Mucosa of stomach (tissue), 1 donor: ENCODE results near the gene LIPC.

Experiments used
- H3K27me3 ChIP-seq: one replicate; pipeline ENCODE4 v1.7.0; 2013; ENCODE audit warnings: mild to moderate bottlenecking, low read length; ENCODE audit not compliant: control insufficient read depth, insufficient read depth
- H3K36me3 ChIP-seq: one replicate; pipeline ENCODE4 v1.7.0; 2013; ENCODE audit warnings: low read length; ENCODE audit not compliant: control insufficient read depth, insufficient read depth
- H3K4me1 ChIP-seq: one replicate; pipeline ENCODE4 v1.7.0; 2013; ENCODE audit warnings: mild to moderate bottlenecking, low read length; ENCODE audit not compliant: control insufficient read depth, insufficient read depth
- H3K4me3 ChIP-seq: one replicate; pipeline ENCODE4 v1.7.0; 2013; ENCODE audit warnings: low read length
- H3K9ac ChIP-seq: one replicate; pipeline ENCODE4 v1.7.0; 2013; ENCODE audit warnings: mild to moderate bottlenecking, low read length, moderate library complexity
- H3K9me3 ChIP-seq: one replicate; pipeline ENCODE4 v1.7.0; 2013; ENCODE audit warnings: mild to moderate bottlenecking, low read length, moderate library complexity; ENCODE audit not compliant: control insufficient read depth
- donor health status: Pancreatic carcinoma.

The LIPC gene

GRCh38 chr15:58451826-58452225, 20.0 kb downstream of the LIPC start:
- no peaks in the 10 kb centered on the region for H3K36me3 ChIP-seq

DNA sequence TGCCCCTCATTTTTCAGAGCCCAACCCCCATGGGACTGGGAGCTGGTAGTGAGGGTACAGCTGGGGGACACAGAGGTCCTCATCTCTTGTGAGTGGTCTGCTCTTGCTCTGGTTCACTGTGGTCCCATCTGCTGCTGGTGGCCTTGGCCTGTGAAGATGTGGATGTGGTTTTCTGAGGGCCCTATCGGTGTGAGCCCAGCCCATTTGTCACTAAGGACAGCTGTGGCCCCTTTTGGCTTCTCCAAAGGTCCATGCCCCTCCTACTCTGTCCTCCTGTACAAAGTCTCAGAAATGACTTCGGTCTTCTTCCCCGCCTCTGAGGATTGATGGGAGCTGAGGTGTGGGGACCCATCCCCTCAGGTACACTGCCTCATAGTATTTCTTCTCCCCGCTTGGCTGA, 21.0 kb downstream of the LIPC start:
- H3K9ac ChIP-seq, result no peak overlapping the region
- no peaks in the 10 kb centered on the region for H3K27me3 ChIP-seq
- H3K4me1 ChIP-seq, result peaks cover 20% of the 10 kb centered on the region
- H3K9me3 ChIP-seq, result no peaks in the 10 kb centered on the region
- H3K4me3 ChIP-seq, result no peak overlapping the region
- no peaks in the 10 kb centered on the region for H3K36me3 ChIP-seq

More at GRCh38 chr15:58451826-58452225, 20.0 kb downstream of the LIPC start:
- no peaks in the 10 kb centered on the region for H3K9me3 ChIP-seq
- no peak overlapping the region for H3K4me3 ChIP-seq
- no peaks in the 10 kb centered on the region for H3K27me3 ChIP-seq
- H3K9ac ChIP-seq, result no peak overlapping the region
- peaks cover 24% of the 10 kb centered on the region for H3K4me1 ChIP-seq

DNA sequence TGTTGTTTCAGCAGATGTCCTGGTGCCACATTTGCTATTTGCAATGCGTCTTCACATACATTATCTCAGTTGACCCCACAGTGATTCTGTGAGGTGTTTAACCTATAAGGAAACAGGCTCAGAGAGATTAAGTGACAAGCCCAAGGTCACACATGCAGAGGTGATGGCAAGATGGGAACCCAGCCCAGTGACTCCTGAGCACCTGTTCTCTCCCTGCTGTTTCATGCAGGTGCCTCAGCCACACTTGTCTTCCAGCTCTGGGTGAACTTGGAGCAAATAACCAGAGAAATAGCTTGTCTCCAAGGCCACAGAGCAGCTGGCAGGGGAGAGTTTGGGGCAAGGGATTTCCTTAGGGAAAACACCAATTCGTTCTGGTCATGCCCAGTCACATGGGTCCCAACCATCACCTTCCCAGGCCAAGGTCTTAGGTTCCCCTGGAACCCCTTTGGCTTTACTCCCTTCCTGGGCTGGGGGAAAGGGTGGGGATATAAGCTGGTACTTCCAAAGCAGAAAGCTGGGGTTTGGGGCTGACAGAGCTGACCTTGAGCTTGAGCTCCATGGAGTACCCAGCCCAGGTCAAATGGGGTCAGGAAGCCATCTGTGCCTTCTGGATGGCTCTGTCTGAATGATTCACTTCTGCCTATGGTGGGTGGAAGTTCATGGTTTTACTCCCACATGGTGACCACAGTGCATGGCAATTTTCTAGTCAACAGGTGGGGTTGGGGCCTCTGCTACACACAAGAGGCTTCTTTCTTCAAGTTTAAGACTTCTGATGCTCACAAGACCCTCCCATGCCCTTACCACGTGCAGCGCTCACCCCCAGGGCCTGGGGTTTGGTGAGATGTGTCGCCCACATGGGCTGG, 22.4 kb downstream of the LIPC start:
- Histone ChIP-seq H3K9me3 (no peaks in the 10 kb centered on the region), H3K9ac (no peak overlapping the region), H3K27me3 (no peaks in the 10 kb centered on the region), H3K36me3 (no peaks in the 10 kb centered on the region), H3K4me3 (no peak overlapping the region), H3K4me1 (peaks cover 19% of the 10 kb centered on the region)

DNA sequence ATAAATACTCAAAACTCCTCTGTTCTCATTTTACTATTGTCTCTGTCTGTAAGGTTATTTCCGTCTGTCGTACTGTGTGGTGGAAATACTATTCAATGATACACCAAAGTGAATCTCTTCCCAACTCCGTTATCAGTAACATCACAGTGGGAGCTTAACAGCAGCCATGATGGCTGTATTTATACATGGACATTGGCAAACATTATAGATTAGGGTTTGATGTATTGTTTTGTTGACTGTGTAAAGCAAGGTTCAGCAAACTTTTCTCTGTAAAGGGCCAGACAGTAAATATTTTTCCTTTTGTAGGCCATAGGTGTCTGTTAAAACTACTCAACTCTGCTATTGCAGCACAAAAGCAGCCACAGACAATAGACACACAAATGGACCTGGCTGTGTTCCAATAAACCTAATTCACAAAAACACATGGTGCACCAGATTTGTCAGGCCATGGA, 23.2 kb downstream of the LIPC start:
- peaks cover 27% of the 10 kb centered on the region for H3K4me1 ChIP-seq
- H3K4me3 ChIP-seq, result no peak overlapping the region
- no peaks in the 10 kb centered on the region for H3K9me3 ChIP-seq
- H3K9ac ChIP-seq, result no peak overlapping the region
- no peaks in the 10 kb centered on the region for H3K36me3 ChIP-seq
- H3K27me3 ChIP-seq, result no peaks in the 10 kb centered on the region

GRCh38 chr15:58457466-58457965, 25.7 kb downstream of the LIPC start:
- no peaks in the 10 kb centered on the region for H3K27me3 ChIP-seq
- no peaks in the 10 kb centered on the region for H3K9me3 ChIP-seq
- no peaks in the 10 kb centered on the region for H3K36me3 ChIP-seq

GRCh38 chr15:58458076-58458475, 26.3 kb downstream of the LIPC start:
- H3K36me3 ChIP-seq, result no peaks in the 10 kb centered on the region
- H3K9me3 ChIP-seq, result no peaks in the 10 kb centered on the region
- H3K4me1 ChIP-seq, result peaks cover 37% of the 10 kb centered on the region

More at GRCh38 chr15:58457466-58457965, 25.7 kb downstream of the LIPC start:
- Histone ChIP-seq H3K4me1 (peaks cover 32% of the 10 kb centered on the region), H3K9ac (no peak overlapping the region), H3K4me3 (no peak overlapping the region)

DNA sequence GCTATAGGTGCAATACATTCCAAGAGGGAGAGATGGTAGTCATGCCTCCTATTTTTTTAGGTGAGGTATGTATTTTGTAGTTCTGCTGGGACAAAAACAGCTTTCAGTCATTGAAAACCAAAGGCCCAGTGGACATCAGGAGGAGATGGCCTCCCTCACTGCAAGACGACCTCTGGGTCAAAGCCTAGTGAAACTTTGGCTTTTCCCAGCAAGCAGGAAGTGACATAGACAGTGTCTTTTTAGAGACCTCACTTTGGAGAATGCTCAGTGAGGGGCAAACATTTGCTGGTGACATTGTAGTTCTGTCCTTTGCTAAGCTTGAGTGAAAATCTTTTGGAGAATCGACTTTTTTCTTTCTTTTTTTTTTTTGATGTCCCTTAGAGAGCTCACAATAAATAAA, 27.3 kb downstream of the LIPC start:
- Histone ChIP-seq H3K4me1 (peaks cover 39% of the 10 kb centered on the region), H3K36me3 (no peaks in the 10 kb centered on the region), H3K9me3 (no peaks in the 10 kb centered on the region), H3K4me3 (no peak overlapping the region), H3K9ac (no peak overlapping the region), H3K27me3 (no peaks in the 10 kb centered on the region)

More at GRCh38 chr15:58458076-58458475, 26.3 kb downstream of the LIPC start:
- Histone ChIP-seq H3K4me3 (no peak overlapping the region), H3K27me3 (no peaks in the 10 kb centered on the region), H3K9ac (no peak overlapping the region)

DNA sequence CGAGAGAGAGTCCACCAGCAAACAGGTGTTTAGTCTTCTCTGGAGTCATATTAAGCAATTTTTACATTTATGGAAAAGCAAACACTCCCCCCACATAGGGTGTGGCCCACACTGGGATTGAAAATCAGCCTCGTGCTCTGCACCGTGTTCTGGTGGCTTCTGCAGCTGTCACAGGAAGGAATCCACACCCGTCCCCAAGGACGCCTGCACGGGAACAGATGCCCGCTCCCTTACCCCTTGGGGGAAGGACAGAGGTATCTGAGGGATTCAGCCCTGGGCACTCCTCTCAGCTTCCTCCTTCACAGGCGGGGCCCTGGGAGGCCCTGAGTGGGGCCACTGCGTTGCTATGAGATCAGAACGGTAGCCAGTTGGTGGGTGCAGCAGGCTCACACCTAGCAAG, 27.8 kb downstream of the LIPC start:
- H3K36me3 ChIP-seq, result no peaks in the 10 kb centered on the region
- no peaks in the 10 kb centered on the region for H3K9me3 ChIP-seq
- H3K9ac ChIP-seq, result no peak overlapping the region
- no peak overlapping the region for H3K4me3 ChIP-seq
- H3K27me3 ChIP-seq, result no peaks in the 10 kb centered on the region
- peaks cover 39% of the 10 kb centered on the region for H3K4me1 ChIP-seq

- H3K27me3 ChIP-seq, result no peaks in the 10 kb centered on the region
- no peak overlapping the region for H3K9ac ChIP-seq
- H3K4me3 ChIP-seq, result no peak overlapping the region
Measured at GRCh38 chr15:58460116-58460790, 28.5 kb downstream of the LIPC start.

GRCh38 chr15:58460872-58461271, 29.1 kb downstream of the LIPC start:
- H3K9ac ChIP-seq, result no peak overlapping the region
- H3K4me1 ChIP-seq, result peaks cover 34% of the 10 kb centered on the region
- H3K9me3 ChIP-seq, result no peaks in the 10 kb centered on the region
- H3K4me3 ChIP-seq, result no peak overlapping the region
- no peaks in the 10 kb centered on the region for H3K27me3 ChIP-seq
- no peaks in the 10 kb centered on the region for H3K36me3 ChIP-seq

More at GRCh38 chr15:58460116-58460790, 28.5 kb downstream of the LIPC start:
- H3K36me3 ChIP-seq, result no peaks in the 10 kb centered on the region
- no peaks in the 10 kb centered on the region for H3K9me3 ChIP-seq
- peaks cover 35% of the 10 kb centered on the region for H3K4me1 ChIP-seq

DNA sequence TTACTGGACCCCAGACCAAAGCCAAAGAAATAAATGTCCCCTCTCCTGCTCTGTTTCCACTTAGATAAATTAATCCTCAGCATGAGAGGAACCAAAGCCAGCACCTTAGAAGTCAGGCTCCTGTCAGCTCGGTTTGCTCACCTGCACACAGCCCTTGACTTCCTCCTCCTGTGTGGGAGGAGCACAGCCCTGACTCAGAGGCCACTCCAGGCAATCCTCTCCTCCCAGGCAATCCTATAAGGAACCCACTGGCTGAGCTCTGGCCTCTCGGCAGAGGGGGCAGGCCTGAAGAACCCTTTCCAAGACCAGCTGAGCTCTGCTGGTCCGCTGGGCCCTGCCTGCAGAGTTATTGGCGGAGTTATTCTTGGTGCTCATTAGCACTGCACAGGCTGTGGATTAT, 30.8 kb downstream of the LIPC start:
- peaks cover 39% of the 10 kb centered on the region for H3K4me1 ChIP-seq
- no peaks in the 10 kb centered on the region for H3K27me3 ChIP-seq
- no peaks in the 10 kb centered on the region for H3K9me3 ChIP-seq
- H3K4me3 ChIP-seq, result no peak overlapping the region
- H3K9ac ChIP-seq, result peak overlapping the region; percentile 10
- no peaks in the 10 kb centered on the region for H3K36me3 ChIP-seq
